Measurements from ENCODE around the gene SLX4IP. TPM values are rescaled to one million over a fixed set of nuclear protein-coding genes. Genes with fewer than 3 reads are reported as not detected.
"Not testable (repeated sequence)": the region's sequence is repeated elsewhere in the genome, so short reads cannot be mapped to it uniquely, and the experiment has no call there.

SLX4IP gene
- total and polyA plus RNA-seq, 5 experiments from 2014 or later = 1.5 to 6.3 (median 2.5) TPM

GRCh38 chr20:10586296-10586695 is 151.2 kb downstream of the SLX4IP start:
- POLR2A ChIA-PET = no interaction called here
- Mint-ChIP-seq H3K27ac (peak overlapping the region in 1 of 10 donors; percentile 42), H3K9me3 (peaks cover 0 to 10% (median 0%) of the 10 kb centered on the region in 9 donors)

GRCh38 chr20:10590446-10590845 is 155.3 kb downstream of the SLX4IP start:
- H3K9me3 Mint-ChIP-seq, H3K4me1 Mint-ChIP-seq, H3K4me3 Mint-ChIP-seq, ATAC-seq, H3K27me3 Mint-ChIP-seq, H3K36me3 Mint-ChIP-seq, POLR2A ChIA-PET, DNase-seq: not testable (repeated sequence)
- H3K27ac Mint-ChIP-seq = peak overlapping the region in 1 of 10 donors; percentile 33

More at GRCh38 chr20:10586296-10586695, 151.2 kb downstream of the SLX4IP start:
- H3K36me3 Mint-ChIP-seq = peaks cover 0 to 9% (median 2%) of the 10 kb centered on the region in 3 donors
- H3K4me3 Mint-ChIP-seq = no peak overlapping the region
- ATAC-seq = no peak
- no peaks in the 10 kb centered on the region for H3K27me3 Mint-ChIP-seq
- no peak for DNase-seq
- peaks cover 0 to 3% (median 0%) of the 10 kb centered on the region in 4 donors for H3K4me1 Mint-ChIP-seq

- Mint-ChIP-seq H3K27ac (peak overlapping the region in 1 of 10 donors; percentile 33), H3K4me1 (peaks cover 0 to 4% (median 0%) of the 10 kb centered on the region in 4 donors), H3K9me3 (peaks cover 0 to 4% (median 0%) of the 10 kb centered on the region in 9 donors), H3K27me3 (no peaks in the 10 kb centered on the region), H3K36me3 (peaks cover 0 to 9% (median 6%) of the 10 kb centered on the region in 3 donors), H3K4me3 (no peak overlapping the region)
- ATAC-seq (no peak), DNase-seq (no peak)
- POLR2A ChIA-PET = no interaction called here
Measured at GRCh38 chr20:10590950-10591671, 156.0 kb downstream of the SLX4IP start.

GRCh38 chr20:10591946-10592521 is 156.9 kb downstream of the SLX4IP start:
- no peaks in the 10 kb centered on the region for H3K9me3 Mint-ChIP-seq

GRCh38 chr20:10594296-10594868 is 159.3 kb downstream of the SLX4IP start:
- H3K36me3 Mint-ChIP-seq = peaks cover 0 to 30% (median 29%) of the 10 kb centered on the region in 3 donors
- ATAC-seq (no peak), DNase-seq (no peak)
- POLR2A ChIA-PET = interaction anchor here (0.7 kb wide), 1 partner anchor 49 kb away, joined by 3 read pairs; no protein-coding TSS in a partner anchor
- H3K9me3 Mint-ChIP-seq = no peaks in the 10 kb centered on the region
- H3K27ac Mint-ChIP-seq = no peak overlapping the region
- H3K4me1 Mint-ChIP-seq = peaks cover 0 to 4% (median 0%) of the 10 kb centered on the region in 4 donors
- H3K4me3 Mint-ChIP-seq = no peak overlapping the region
- H3K27me3 Mint-ChIP-seq = no peaks in the 10 kb centered on the region

More at GRCh38 chr20:10591946-10592521, 156.9 kb downstream of the SLX4IP start:
- peaks cover 0 to 4% (median 0%) of the 10 kb centered on the region in 4 donors for H3K4me1 Mint-ChIP-seq
- ATAC-seq (no peak), DNase-seq (no peak)
- POLR2A ChIA-PET = no interaction called here
- H3K36me3 Mint-ChIP-seq = peaks cover 0 to 13% (median 10%) of the 10 kb centered on the region in 3 donors
- no peaks in the 10 kb centered on the region for H3K27me3 Mint-ChIP-seq
- no peak overlapping the region for H3K4me3 Mint-ChIP-seq
- H3K27ac Mint-ChIP-seq = no peak overlapping the region

- no peak overlapping the region for H3K4me3 Mint-ChIP-seq
- no peaks in the 10 kb centered on the region for H3K27me3 Mint-ChIP-seq
- POLR2A ChIA-PET = no interaction called here
- H3K36me3 Mint-ChIP-seq = peaks cover 0 to 32% (median 32%) of the 10 kb centered on the region in 3 donors
- H3K4me1 Mint-ChIP-seq = peaks cover 0 to 4% (median 0%) of the 10 kb centered on the region in 4 donors
- ATAC-seq = no peak
- H3K27ac Mint-ChIP-seq = no peak overlapping the region
- DNase-seq = no peak
- H3K9me3 Mint-ChIP-seq = no peaks in the 10 kb centered on the region
Measured at GRCh38 chr20:10595266-10595665, 160.2 kb downstream of the SLX4IP start.

GRCh38 chr20:10595985-10596384 is 160.9 kb downstream of the SLX4IP start:
- no peak overlapping the region for H3K27ac Mint-ChIP-seq
- H3K4me3 Mint-ChIP-seq = no peak overlapping the region
- no peaks in the 10 kb centered on the region for H3K27me3 Mint-ChIP-seq
- no peak for DNase-seq
- H3K4me1 Mint-ChIP-seq = peaks cover 0 to 4% (median 0%) of the 10 kb centered on the region in 4 donors
- H3K36me3 Mint-ChIP-seq = peaks cover 0 to 40% (median 39%) of the 10 kb centered on the region in 3 donors
- POLR2A ChIA-PET = no interaction called here
- ATAC-seq = no peak
- H3K9me3 Mint-ChIP-seq = no peaks in the 10 kb centered on the region

- Mint-ChIP-seq H3K27me3 (no peaks in the 10 kb centered on the region), H3K4me1 (no peaks in the 10 kb centered on the region), H3K27ac (no peak overlapping the region), H3K36me3 (peaks cover 0 to 47% (median 42%) of the 10 kb centered on the region in 3 donors), H3K4me3 (no peak overlapping the region), H3K9me3 (no peaks in the 10 kb centered on the region)
- no peak for ATAC-seq
- POLR2A ChIA-PET = no interaction called here
- DNase-seq = no peak
Measured at GRCh38 chr20:10596710-10597121, 161.6 kb downstream of the SLX4IP start.

GRCh38 chr20:10597637-10598036 is 162.5 kb downstream of the SLX4IP start:
- no peak overlapping the region for H3K4me3 Mint-ChIP-seq
- H3K27ac Mint-ChIP-seq = no peak overlapping the region
- ATAC-seq (no peak), DNase-seq (no peak)
- H3K4me1 Mint-ChIP-seq = peaks cover 0 to 3% (median 0%) of the 10 kb centered on the region in 4 donors
- H3K36me3 Mint-ChIP-seq = peaks cover 5 to 55% (median 47%) of the 10 kb centered on the region in 3 donors
- POLR2A ChIA-PET = no interaction called here
- H3K27me3 Mint-ChIP-seq = no peaks in the 10 kb centered on the region
- H3K9me3 Mint-ChIP-seq = no peaks in the 10 kb centered on the region

- Mint-ChIP-seq H3K27me3 (no peaks in the 10 kb centered on the region), H3K4me1 (peaks cover 0 to 3% (median 0%) of the 10 kb centered on the region in 4 donors), H3K4me3 (no peak overlapping the region), H3K27ac (peak overlapping the region in 1 of 10 donors; percentile 45), H3K36me3 (peaks cover 12 to 64% (median 50%) of the 10 kb centered on the region in 3 donors), H3K9me3 (no peaks in the 10 kb centered on the region)
- DNase-seq (no peak), ATAC-seq (no peak)
- POLR2A ChIA-PET = no interaction called here
Measured at GRCh38 chr20:10602221-10602871, 167.2 kb downstream of the SLX4IP start.

GRCh38 chr20:10603378-10603777 is 168.3 kb downstream of the SLX4IP start:
- H3K36me3 Mint-ChIP-seq = peaks cover 12 to 69% (median 48%) of the 10 kb centered on the region in 3 donors
- H3K9me3 Mint-ChIP-seq = no peaks in the 10 kb centered on the region
- H3K27ac Mint-ChIP-seq = peak overlapping the region in 1 of 10 donors; percentile 36
- no peak overlapping the region for H3K4me3 Mint-ChIP-seq
- ATAC-seq (no peak), DNase-seq (no peak)
- H3K4me1 Mint-ChIP-seq = peaks cover 0 to 3% (median 0%) of the 10 kb centered on the region in 4 donors
- POLR2A ChIA-PET = no interaction called here
- H3K27me3 Mint-ChIP-seq = no peaks in the 10 kb centered on the region

- no peak overlapping the region for H3K4me3 Mint-ChIP-seq
- peak overlapping the region in 1 of 10 donors; percentile 36 for H3K27ac Mint-ChIP-seq
- POLR2A ChIA-PET = no interaction called here
- DNase-seq (no peak), ATAC-seq (no peak)
- H3K9me3 Mint-ChIP-seq = no peaks in the 10 kb centered on the region
- no peaks in the 10 kb centered on the region for H3K27me3 Mint-ChIP-seq
- H3K36me3 Mint-ChIP-seq = peaks cover 12 to 68% (median 45%) of the 10 kb centered on the region in 3 donors
- peaks cover 0 to 3% (median 0%) of the 10 kb centered on the region in 4 donors for H3K4me1 Mint-ChIP-seq
Measured at GRCh38 chr20:10603971-10604864, 169.1 kb downstream of the SLX4IP start.
